ENCODE data around the gene HUNK. TPM values are rescaled to one million over a fixed set of nuclear protein-coding genes. Genes with fewer than 3 reads are reported as not detected.

HUNK gene
- total RNA-seq, 1 donor from 2014 or later, result 0.44 TPM

GRCh38 chr21:32008714-32009113 is 135.9 kb downstream of the HUNK start:
- no peak for TF ChIP-seq CTCF (IDR thresholded peaks at IDR 0.05; ENCODE audit: borderline replicate concordance)
- H3K4me1 ChIP-seq, result no peaks in the 10 kb centered on the region
- no peak overlapping the region for H3K27ac ChIP-seq (replicated peaks)
- intact Hi-C loops (cut with micrococcal nuclease), result no loop called here
- H3K36me3 ChIP-seq, result no peaks in the 10 kb centered on the region
- no peak for DNase-seq
- peaks cover 17% of the 10 kb centered on the region for H3K27me3 ChIP-seq (ENCODE audit: low read depth)
- H3K4me3 ChIP-seq, result no peak overlapping the region
- H3K9me3 ChIP-seq (replicated peaks), result peaks cover 9% of the 10 kb centered on the region

GRCh38 chr21:32009263-32009662 is 136.4 kb downstream of the HUNK start:
- no peak overlapping the region for H3K4me3 ChIP-seq
- H3K4me1 ChIP-seq, result no peaks in the 10 kb centered on the region
- peaks cover 17% of the 10 kb centered on the region for H3K27me3 ChIP-seq (ENCODE audit: low read depth)
- no peak for DNase-seq
- peaks cover 4% of the 10 kb centered on the region for H3K9me3 ChIP-seq (replicated peaks)
- no peak overlapping the region for H3K27ac ChIP-seq (replicated peaks)
- H3K36me3 ChIP-seq, result no peaks in the 10 kb centered on the region
- no peak for TF ChIP-seq CTCF (IDR thresholded peaks at IDR 0.05; ENCODE audit: borderline replicate concordance)
- intact Hi-C loops (cut with micrococcal nuclease), result no loop called here

GRCh38 chr21:32015461-32016139 is 142.8 kb downstream of the HUNK start:
- intact Hi-C loops (cut with micrococcal nuclease), result no loop called here
- Histone ChIP-seq H3K4me3 (no peak overlapping the region), H3K9me3 (replicated peaks) (no peaks in the 10 kb centered on the region), H3K36me3 (no peaks in the 10 kb centered on the region), H3K27ac (replicated peaks) (no peak overlapping the region), H3K27me3 (ENCODE audit: low read depth) (peaks cover 7% of the 10 kb centered on the region), H3K4me1 (no peaks in the 10 kb centered on the region)
- no peak for DNase-seq
- no peak for TF ChIP-seq CTCF (IDR thresholded peaks at IDR 0.05; ENCODE audit: borderline replicate concordance)

GRCh38 chr21:32018381-32018780 is 145.6 kb downstream of the HUNK start:
- Histone ChIP-seq H3K36me3 (no peaks in the 10 kb centered on the region), H3K4me1 (peaks cover 18% of the 10 kb centered on the region), H3K27me3 (ENCODE audit: low read depth) (no peaks in the 10 kb centered on the region), H3K27ac (replicated peaks) (no peak overlapping the region), H3K4me3 (no peak overlapping the region), H3K9me3 (replicated peaks) (no peaks in the 10 kb centered on the region)
- TF ChIP-seq CTCF (IDR thresholded peaks at IDR 0.05; ENCODE audit: borderline replicate concordance), result no peak
- intact Hi-C loops (cut with micrococcal nuclease), result no loop called here
- DNase-seq, result no peak

GRCh38 chr21:32020564-32020963 is 147.7 kb downstream of the HUNK start:
- no peak for TF ChIP-seq CTCF (IDR thresholded peaks at IDR 0.05; ENCODE audit: borderline replicate concordance)
- H3K4me1 ChIP-seq, result peaks cover 18% of the 10 kb centered on the region
- H3K36me3 ChIP-seq, result no peaks in the 10 kb centered on the region
- H3K27me3 ChIP-seq (ENCODE audit: low read depth), result no peaks in the 10 kb centered on the region
- DNase-seq, result no peak
- intact Hi-C loops (cut with micrococcal nuclease), result no loop called here
- no peak overlapping the region for H3K4me3 ChIP-seq
- H3K27ac ChIP-seq (replicated peaks), result no peak overlapping the region
- H3K9me3 ChIP-seq (replicated peaks), result no peaks in the 10 kb centered on the region
